HL-60 (cell line): ENCODE measurements around the gene HHLA2.

Experiments
- GABPA ChIP-seq: IDR thresholded peaks from 2 replicates; pipeline ENCODE4 v1.6.1; 2012; ENCODE audit warnings: low read depth
- POLR2AphosphoS5 ChIP-seq: IDR thresholded peaks from 2 replicates; pipeline ENCODE4 v1.6.1; 2012; ENCODE audit warnings: low read depth
- TF ChIP-seq, protein P1 (sequence below): IDR thresholded peaks from one replicate; pipeline ENCODE4 v1.5.1; 2011; ENCODE audit warnings: low read length, control low read depth, inconsistent platforms; ENCODE audit not compliant: insufficient read depth
- TF ChIP-seq, protein P2 (sequence below): IDR thresholded peaks from 2 replicates; pipeline ENCODE4 v1.6.1; 2012; ENCODE audit warnings: low read depth; ENCODE audit not compliant: insufficient replicate concordance

DNA sequence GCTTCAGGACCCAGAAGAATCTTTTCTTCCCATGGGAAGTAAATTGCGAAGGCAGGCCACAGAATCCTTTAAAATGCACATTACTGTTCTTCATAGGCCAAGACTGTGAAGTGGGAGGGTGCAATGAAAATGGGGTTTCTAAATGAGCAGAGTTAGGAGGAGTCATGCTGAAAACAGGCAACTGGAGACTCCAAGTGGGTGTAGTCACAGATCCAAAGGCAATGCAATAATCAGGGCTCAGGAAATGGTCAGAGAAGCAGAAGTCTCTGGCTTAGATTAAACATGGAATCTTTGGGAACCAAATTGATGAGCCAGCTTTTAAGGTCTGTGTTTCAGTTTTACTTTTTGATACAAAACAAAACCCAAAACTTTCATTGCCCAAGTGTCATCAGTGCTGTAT is 37.6 kb downstream of the HHLA2 start:
- TF ChIP-seq, protein P1, sequence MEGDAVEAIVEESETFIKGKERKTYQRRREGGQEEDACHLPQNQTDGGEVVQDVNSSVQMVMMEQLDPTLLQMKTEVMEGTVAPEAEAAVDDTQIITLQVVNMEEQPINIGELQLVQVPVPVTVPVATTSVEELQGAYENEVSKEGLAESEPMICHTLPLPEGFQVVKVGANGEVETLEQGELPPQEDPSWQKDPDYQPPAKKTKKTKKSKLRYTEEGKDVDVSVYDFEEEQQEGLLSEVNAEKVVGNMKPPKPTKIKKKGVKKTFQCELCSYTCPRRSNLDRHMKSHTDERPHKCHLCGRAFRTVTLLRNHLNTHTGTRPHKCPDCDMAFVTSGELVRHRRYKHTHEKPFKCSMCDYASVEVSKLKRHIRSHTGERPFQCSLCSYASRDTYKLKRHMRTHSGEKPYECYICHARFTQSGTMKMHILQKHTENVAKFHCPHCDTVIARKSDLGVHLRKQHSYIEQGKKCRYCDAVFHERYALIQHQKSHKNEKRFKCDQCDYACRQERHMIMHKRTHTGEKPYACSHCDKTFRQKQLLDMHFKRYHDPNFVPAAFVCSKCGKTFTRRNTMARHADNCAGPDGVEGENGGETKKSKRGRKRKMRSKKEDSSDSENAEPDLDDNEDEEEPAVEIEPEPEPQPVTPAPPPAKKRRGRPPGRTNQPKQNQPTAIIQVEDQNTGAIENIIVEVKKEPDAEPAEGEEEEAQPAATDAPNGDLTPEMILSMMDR = no peak
- no peak for TF ChIP-seq POLR2AphosphoS5
- TF ChIP-seq, protein P2, sequence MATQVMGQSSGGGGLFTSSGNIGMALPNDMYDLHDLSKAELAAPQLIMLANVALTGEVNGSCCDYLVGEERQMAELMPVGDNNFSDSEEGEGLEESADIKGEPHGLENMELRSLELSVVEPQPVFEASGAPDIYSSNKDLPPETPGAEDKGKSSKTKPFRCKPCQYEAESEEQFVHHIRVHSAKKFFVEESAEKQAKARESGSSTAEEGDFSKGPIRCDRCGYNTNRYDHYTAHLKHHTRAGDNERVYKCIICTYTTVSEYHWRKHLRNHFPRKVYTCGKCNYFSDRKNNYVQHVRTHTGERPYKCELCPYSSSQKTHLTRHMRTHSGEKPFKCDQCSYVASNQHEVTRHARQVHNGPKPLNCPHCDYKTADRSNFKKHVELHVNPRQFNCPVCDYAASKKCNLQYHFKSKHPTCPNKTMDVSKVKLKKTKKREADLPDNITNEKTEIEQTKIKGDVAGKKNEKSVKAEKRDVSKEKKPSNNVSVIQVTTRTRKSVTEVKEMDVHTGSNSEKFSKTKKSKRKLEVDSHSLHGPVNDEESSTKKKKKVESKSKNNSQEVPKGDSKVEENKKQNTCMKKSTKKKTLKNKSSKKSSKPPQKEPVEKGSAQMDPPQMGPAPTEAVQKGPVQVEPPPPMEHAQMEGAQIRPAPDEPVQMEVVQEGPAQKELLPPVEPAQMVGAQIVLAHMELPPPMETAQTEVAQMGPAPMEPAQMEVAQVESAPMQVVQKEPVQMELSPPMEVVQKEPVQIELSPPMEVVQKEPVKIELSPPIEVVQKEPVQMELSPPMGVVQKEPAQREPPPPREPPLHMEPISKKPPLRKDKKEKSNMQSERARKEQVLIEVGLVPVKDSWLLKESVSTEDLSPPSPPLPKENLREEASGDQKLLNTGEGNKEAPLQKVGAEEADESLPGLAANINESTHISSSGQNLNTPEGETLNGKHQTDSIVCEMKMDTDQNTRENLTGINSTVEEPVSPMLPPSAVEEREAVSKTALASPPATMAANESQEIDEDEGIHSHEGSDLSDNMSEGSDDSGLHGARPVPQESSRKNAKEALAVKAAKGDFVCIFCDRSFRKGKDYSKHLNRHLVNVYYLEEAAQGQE = no peak
- TF ChIP-seq GABPA = no peak
